SK-N-SH (cell line): ENCODE results near the gene SLCO3A1. TPM values are rescaled to one million over a fixed set of nuclear protein-coding genes. Genes with fewer than 3 reads are reported as not detected.

Source experiments
- CTCF ChIA-PET: fragments of 300-600, 350-600 bp; formaldehyde crosslinking; extraction: SDS; loops from one replicate; lab custom pipeline; 2021; lab: Yijun Ruan, JAX
- POLR2A ChIA-PET: fragments of 350-600 bp; sonication (Branson Sonifier 250); formaldehyde crosslinking; extraction: SDS; loops from one replicate; lab custom pipeline; 2020; ENCODE audit warnings: antibody characterized with exemption, inconsistent platforms; lab: Yijun Ruan, JAX
- DNase-seq: peaks from one replicate; pipeline ENCODE4 v3.0.0; 2012
- H2AFZ ChIP-seq: fragments of 200-600 bp; sonication (generic); 2 replicates; pipeline ENCODE4 v1.8.1; 2016; ENCODE audit warnings: antibody characterized with exemption, mild to moderate bottlenecking, low read depth
- H3F3A ChIP-seq: fragments of 200-600 bp; sonication (generic); replicated peaks from 2 replicates; pipeline ENCODE3; 2016; ENCODE audit warnings: antibody characterized with exemption, mild to moderate bottlenecking; ENCODE audit not compliant: insufficient read depth
- H3K27ac ChIP-seq, 2 experiments: fragments of 200-500 bp in 1 of 2; fragments of 200-600 bp in 1 of 2; sonication (Bioruptor generic) in 1 of 2; sonication (generic), shearing (Covaris generic) in 1 of 2; 2 replicates each; pipeline versions ENCODE4 v1.5.1 to v1.6.1; 2014 to 2016; ENCODE audit warnings: low read depth in 2 of 2, inconsistent platforms in 1 of 2, low read length in 1 of 2, mild to moderate bottlenecking in 1 of 2, mixed read lengths in 1 of 2
- H3K27me3 ChIP-seq: fragments of 200-600 bp; sonication (generic), shearing (Covaris generic); 2 replicates; pipeline ENCODE4 v1.6.1; 2016; ENCODE audit warnings: mixed run types; ENCODE audit not compliant: insufficient read depth
- H3K36me3 ChIP-seq, 2 experiments: fragments of 200-500 bp in 1 of 2; fragments of 200-600 bp in 1 of 2; sonication (Bioruptor generic) in 1 of 2; sonication (generic) in 1 of 2; replicated peaks in 1 of 2; 2 replicates each; pipeline versions ENCODE3 to v1.5.1; 2014 to 2016; ENCODE audit warnings: low read length in 1 of 2, mild to moderate bottlenecking in 1 of 2; ENCODE audit not compliant: insufficient read depth in 2 of 2, control insufficient read depth in 1 of 2
- H3K4me1 ChIP-seq, 2 experiments: fragments of 200-500 bp in 1 of 2; fragments of 200-600 bp in 1 of 2; sonication (Bioruptor generic) in 1 of 2; sonication (generic), shearing (Covaris generic) in 1 of 2; 2 replicates each; pipeline versions ENCODE4 v1.5.1 to v1.6.1; 2014 to 2016; ENCODE audit warnings: low read depth in 1 of 2, low read length in 1 of 2, mixed run types in 1 of 2; ENCODE audit not compliant: insufficient read depth in 2 of 2, control insufficient read depth in 1 of 2
- H3K4me2 ChIP-seq: fragments of 200-600 bp; sonication (generic), shearing (Covaris generic); 2 replicates; pipeline ENCODE4 v1.6.1; 2017; ENCODE audit warnings: mixed run types
- H3K4me3 ChIP-seq, 2 experiments: fragments of 200-500 bp in 1 of 2; fragments of 200-600 bp in 1 of 2; sonication (Bioruptor generic) in 1 of 2; sonication (generic), shearing (Covaris generic) in 1 of 2; 2 replicates each; pipeline versions ENCODE4 v1.5.1 to v1.8.1; 2014 to 2016; ENCODE audit warnings: low read depth in 2 of 2, inconsistent platforms in 1 of 2, low read length in 1 of 2, mild to moderate bottlenecking in 1 of 2, mixed read lengths in 1 of 2, moderate library complexity in 1 of 2
- H3K79me2 ChIP-seq: fragments of 200-600 bp; sonication (generic); 2 replicates; pipeline ENCODE4 v1.8.1; 2017; ENCODE audit warnings: mild to moderate bottlenecking; ENCODE audit not compliant: insufficient read depth
- H3K9ac ChIP-seq: fragments of 200-600 bp; sonication (generic); 2 replicates; pipeline ENCODE4 v1.6.1; 2017; ENCODE audit warnings: mixed run types
- H3K9me2 ChIP-seq: fragments of 200-600 bp; sonication (generic); 2 replicates; pipeline ENCODE4 v1.6.1; 2017; ENCODE audit warnings: mixed run types
- H3K9me3 ChIP-seq: fragments of 200-600 bp; sonication (generic); 2 replicates; pipeline ENCODE4 v1.6.1; 2017; ENCODE audit warnings: mixed run types, mild to moderate bottlenecking, moderate library complexity
- H4K20me1 ChIP-seq: fragments of 200-600 bp; sonication (generic); 2 replicates; pipeline ENCODE4 v1.6.1; 2017; ENCODE audit warnings: mild to moderate bottlenecking, mixed run types; ENCODE audit not compliant: insufficient read depth
- GABPA ChIP-seq: IDR thresholded peaks from 2 replicates; pipeline ENCODE4 v1.4.0; 2012; ENCODE audit warnings: low read depth, mild to moderate bottlenecking
- MXI1 ChIP-seq: IDR thresholded peaks from 2 replicates; pipeline ENCODE4 v1.6.1; 2012; ENCODE audit warnings: mild to moderate bottlenecking, low read depth, low read length, improper control_type of control experiment
- POLR2AphosphoS5 ChIP-seq: IDR thresholded peaks from 2 replicates; pipeline ENCODE4 v1.6.1; 2012; ENCODE audit warnings: low read depth, low read length
- RCOR1 ChIP-seq: fragments of 150-350 bp; IDR thresholded peaks from 2 replicates; pipeline ENCODE4 v1.6.1; 2017; ENCODE audit warnings: antibody characterized with exemption, low read length
- TCF12 ChIP-seq: IDR thresholded peaks from 2 replicates; pipeline ENCODE4 v1.4.0; 2012
- ZBTB33 ChIP-seq: IDR thresholded peaks from 2 replicates; pipeline ENCODE4 v1.4.0; 2012; ENCODE audit warnings: low read depth, borderline replicate concordance
- WGBS: methylation state at CpG from one replicate; pipeline ENCODE4 v1.1.6; 2017; ENCODE audit warnings: low lambda C conversion rate; 5-methylcytosine and 5-hydroxymethylcytosine counted together
- polyA plus RNA-seq, 3 experiments: library from polyadenylated mRNA; depleted of rRNA; stranded (reverse); fragments of >200 nt; gene quantifications; 2 replicates each; pipeline ENCODE4 v1.2.3, GENCODE V29; 2012
- TF ChIP-seq, protein P1 (sequence below): IDR thresholded peaks from 2 replicates; pipeline ENCODE4; 2012

Gene SLCO3A1
- polyA plus RNA-seq, 1 of the 3 experiments (the other 2 are of a cell fraction) = 19.7 TPM

DNA sequence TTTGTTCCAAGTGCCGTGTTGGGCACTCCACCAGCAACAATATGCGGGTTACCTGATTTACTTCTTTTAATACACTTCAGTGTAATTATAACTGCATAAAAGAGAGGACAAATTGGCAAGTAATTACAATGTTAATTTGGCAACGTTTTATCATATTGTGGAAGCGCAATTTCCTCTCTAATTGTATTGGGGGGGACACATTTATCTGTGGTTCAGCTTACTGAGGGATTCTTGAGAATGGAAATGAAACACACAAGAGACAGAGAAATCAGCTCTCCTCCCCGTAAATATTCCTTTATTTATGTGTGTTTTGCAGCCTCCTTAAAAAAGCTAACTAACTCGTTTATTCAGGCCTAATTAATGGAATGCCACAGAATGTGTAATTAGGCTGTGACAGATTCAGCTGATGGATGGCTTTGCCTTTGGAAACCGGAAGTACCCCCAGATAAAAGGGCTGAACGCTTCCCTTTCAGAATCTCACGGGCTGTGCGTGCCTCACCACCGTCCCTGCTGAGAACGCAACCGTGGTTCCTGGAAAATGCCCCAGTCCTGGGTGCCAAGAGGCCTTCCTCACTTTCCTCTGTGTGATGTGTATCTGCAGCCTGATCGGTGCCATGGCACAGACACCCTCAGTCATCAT, 293.1 kb downstream of the SLCO3A1 start:
- WGBS = 93% methylated on average over 14 of the region's 14 CpGs
- no peaks in the 10 kb centered on the region for H3K27me3 ChIP-seq

GRCh38 chr15:92149029-92149428, 295.5 kb downstream of the SLCO3A1 start:
- 38% methylated on average over 4 of the region's 4 CpGs for WGBS
- no peaks in the 10 kb centered on the region for H3K9me2 ChIP-seq
- H3K36me3 ChIP-seq = peaks cover 14 to 22% of the 10 kb centered on the region in 2 experiments
- no peaks in the 10 kb centered on the region for H3K79me2 ChIP-seq
- H3K9ac ChIP-seq = no peak overlapping the region
- H3F3A ChIP-seq = no peaks in the 10 kb centered on the region
- POLR2A ChIA-PET = no interaction called here
- no peak overlapping the region for H3K4me2 ChIP-seq
- peaks cover 0 to 11% of the 10 kb centered on the region in 2 experiments; a peak in 2 of 4 replicates for H3K4me1 ChIP-seq
- H4K20me1 ChIP-seq = no peaks in the 10 kb centered on the region
- peak; percentile 32 for DNase-seq
- H2AFZ ChIP-seq = no peak overlapping the region
- H3K27ac ChIP-seq = no peak overlapping the region
- CTCF ChIA-PET = interaction anchor here (1.3 to 1.8 kb wide), 2 partner anchors 77 to 566 kb away, joined by 4 to 5 read pairs; no protein-coding TSS in a partner anchor
- TF ChIP-seq GABPA = no peak
- TF ChIP-seq ZBTB33 = no peak
- TF ChIP-seq TCF12 = peak; percentile 86
- TF ChIP-seq POLR2AphosphoS5 = 0 out of 2 replicates have a peak, but pooled peaks have one; percentile 15
- TF ChIP-seq RCOR1 = peak; percentile 66
- TF ChIP-seq, all 33 proteins: peak for 3
- Histone ChIP-seq H3K9me3 (no peaks in the 10 kb centered on the region), H3K27me3 (no peaks in the 10 kb centered on the region), H3K4me3 (no peak overlapping the region)

More for the DNA sequence above, 293.1 kb downstream of the SLCO3A1 start:
- POLR2A ChIA-PET = no interaction called here
- H3K9me3 ChIP-seq = no peaks in the 10 kb centered on the region
- H3K9me2 ChIP-seq = no peaks in the 10 kb centered on the region
- H3K79me2 ChIP-seq = no peaks in the 10 kb centered on the region
- no peak overlapping the region for H3K27ac ChIP-seq
- no peak overlapping the region for H2AFZ ChIP-seq
- CTCF ChIA-PET = interaction anchor here (0.9 kb wide), 1 partner anchor 22 kb away, joined by 3 read pairs; no protein-coding TSS in a partner anchor
- peaks cover 0 to 11% of the 10 kb centered on the region in 2 experiments; a peak in 2 of 4 replicates for H3K4me1 ChIP-seq
- H3F3A ChIP-seq = no peaks in the 10 kb centered on the region
- TF ChIP-seq, protein P1, sequence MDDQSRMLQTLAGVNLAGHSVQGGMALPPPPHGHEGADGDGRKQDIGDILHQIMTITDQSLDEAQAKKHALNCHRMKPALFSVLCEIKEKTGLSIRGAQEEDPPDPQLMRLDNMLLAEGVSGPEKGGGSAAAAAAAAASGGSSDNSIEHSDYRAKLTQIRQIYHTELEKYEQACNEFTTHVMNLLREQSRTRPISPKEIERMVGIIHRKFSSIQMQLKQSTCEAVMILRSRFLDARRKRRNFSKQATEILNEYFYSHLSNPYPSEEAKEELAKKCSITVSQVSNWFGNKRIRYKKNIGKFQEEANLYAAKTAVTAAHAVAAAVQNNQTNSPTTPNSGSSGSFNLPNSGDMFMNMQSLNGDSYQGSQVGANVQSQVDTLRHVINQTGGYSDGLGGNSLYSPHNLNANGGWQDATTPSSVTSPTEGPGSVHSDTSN = no peak
- TF ChIP-seq GABPA = no peak
- TF ChIP-seq MXI1 = no peak
- TF ChIP-seq, all 33 proteins: peak for 0
- Histone ChIP-seq H4K20me1 (no peaks in the 10 kb centered on the region), H3K4me2 (no peak overlapping the region), H3K4me3 (no peak overlapping the region), H3K36me3 (peaks cover 10 to 11% of the 10 kb centered on the region in 2 experiments), H3K9ac (no peak overlapping the region)
- no peak for DNase-seq
